Stomach (tissue), 4 donors: ENCODE measurements around the gene CNTN4.

Experiments used
- POLR2AphosphoS5 ChIP-seq, 3 donors: sonication (generic); formaldehyde crosslinking; IDR thresholded peaks; one replicate each; pipeline ENCODE4 v1.6.1; 2016; ENCODE audit warnings: antibody characterized with exemption in 3 of 3
- TF ChIP-seq, protein P1 (sequence below), 7 experiments: fragments of 450-650 bp in 4 of 7; fragments of 200-600 bp in 3 of 7; sonication (generic) in 3 of 7; IDR thresholded peaks; one replicate each; pipeline ENCODE4 v1.5.1; 2016 to 2019; ENCODE audit warnings: antibody characterized with exemption in 7 of 7, control low read depth in 2 of 7, mild to moderate bottlenecking in 1 of 7

- TF ChIP-seq, protein P1, sequence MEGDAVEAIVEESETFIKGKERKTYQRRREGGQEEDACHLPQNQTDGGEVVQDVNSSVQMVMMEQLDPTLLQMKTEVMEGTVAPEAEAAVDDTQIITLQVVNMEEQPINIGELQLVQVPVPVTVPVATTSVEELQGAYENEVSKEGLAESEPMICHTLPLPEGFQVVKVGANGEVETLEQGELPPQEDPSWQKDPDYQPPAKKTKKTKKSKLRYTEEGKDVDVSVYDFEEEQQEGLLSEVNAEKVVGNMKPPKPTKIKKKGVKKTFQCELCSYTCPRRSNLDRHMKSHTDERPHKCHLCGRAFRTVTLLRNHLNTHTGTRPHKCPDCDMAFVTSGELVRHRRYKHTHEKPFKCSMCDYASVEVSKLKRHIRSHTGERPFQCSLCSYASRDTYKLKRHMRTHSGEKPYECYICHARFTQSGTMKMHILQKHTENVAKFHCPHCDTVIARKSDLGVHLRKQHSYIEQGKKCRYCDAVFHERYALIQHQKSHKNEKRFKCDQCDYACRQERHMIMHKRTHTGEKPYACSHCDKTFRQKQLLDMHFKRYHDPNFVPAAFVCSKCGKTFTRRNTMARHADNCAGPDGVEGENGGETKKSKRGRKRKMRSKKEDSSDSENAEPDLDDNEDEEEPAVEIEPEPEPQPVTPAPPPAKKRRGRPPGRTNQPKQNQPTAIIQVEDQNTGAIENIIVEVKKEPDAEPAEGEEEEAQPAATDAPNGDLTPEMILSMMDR (IDR thresholded peaks at IDR 0.05), result no peak
- no peak for TF ChIP-seq POLR2AphosphoS5 (IDR thresholded peaks at IDR 0.05)
Observed at GRCh38 chr3:2862366-2862765, 763.7 kb downstream of the CNTN4 start.
